Caco-2 (cell line): ENCODE measurements around the gene DGKG. TPM values are rescaled to one million over a fixed set of nuclear protein-coding genes. Genes with fewer than 3 reads are reported as not detected.

Experiments used
- BruUV-seq: library from RNA; stranded (reverse); fragments of 400-500 nt; replicated peaks from 2 replicates; lab custom pipeline; 2021; lab: Mats Ljungman, UMichigan
- CTCF ChIA-PET: fragments of 300-600 bp; sonication (Branson Sonifier 250); formaldehyde crosslinking; loops from one replicate; lab custom pipeline; 2022; ENCODE audit warnings: antibody characterized with exemption; lab: Charles Lee
- POLR2A ChIA-PET: fragments of 300-600 bp; sonication (Branson Sonifier 250); formaldehyde crosslinking; loops from one replicate; lab custom pipeline; 2022; ENCODE audit warnings: antibody characterized with exemption; lab: Charles Lee
- DNase-seq, 2 experiments: peaks; one replicate each; pipeline versions ENCODE4 v3.0.0 to v3.0.0-alpha.2; 2020 to 2022
- H3K27me3 ChIP-seq: replicated peaks from 2 replicates; pipeline ENCODE4 v1.6.0; 2011; ENCODE audit warnings: low read length; ENCODE audit not compliant: control insufficient read depth, insufficient read depth
- H3K36me3 ChIP-seq: 2 replicates; pipeline ENCODE4 v1.5.1; 2011; ENCODE audit warnings: low read length; ENCODE audit not compliant: control insufficient read depth, insufficient read depth
- H3K4me1 ChIP-seq: fragments of 250-450 bp; sonication (Bioruptor Pico); 2 replicates; pipeline ENCODE4 v1.5.1; 2020; ENCODE audit warnings: mild to moderate bottlenecking
- H3K4me3 ChIP-seq: 2 replicates; pipeline ENCODE4 v1.5.1; 2011; ENCODE audit warnings: low read depth, mild to moderate bottlenecking, control low read depth, low read length
- H3K9me3 ChIP-seq: fragments of 250-450 bp; sonication (Bioruptor Pico); 2 replicates; pipeline ENCODE4 v1.5.1; 2020; ENCODE audit warnings: mild to moderate bottlenecking, moderate library complexity
- H3K27ac Mint-ChIP-seq: one replicate; pipeline ENCODE4 v1.8.0; 2022; ENCODE audit warnings: mixed read lengths; ENCODE audit not compliant: unreplicated experiment
- H3K27me3 Mint-ChIP-seq: one replicate; pipeline ENCODE4 v1.8.0; 2022; ENCODE audit warnings: mixed read lengths; ENCODE audit not compliant: insufficient read depth, unreplicated experiment
- H3K36me3 Mint-ChIP-seq: one replicate; pipeline ENCODE4 v1.8.0; 2022; ENCODE audit warnings: mild to moderate bottlenecking, mixed read lengths; ENCODE audit not compliant: insufficient read depth, unreplicated experiment
- H3K4me1 Mint-ChIP-seq: one replicate; pipeline ENCODE4 v1.8.0; 2022; ENCODE audit warnings: low read depth, mixed read lengths; ENCODE audit not compliant: unreplicated experiment
- H3K4me3 Mint-ChIP-seq: one replicate; pipeline ENCODE4 v1.8.0; 2022; ENCODE audit warnings: mild to moderate bottlenecking, moderate library complexity, mixed read lengths; ENCODE audit not compliant: unreplicated experiment
- H3K9me3 Mint-ChIP-seq: one replicate; pipeline ENCODE4 v1.8.0; 2022; ENCODE audit warnings: mixed read lengths; ENCODE audit not compliant: unreplicated experiment
- intact Hi-C: fragments of 100-400 bp; cut with micrococcal nuclease; formaldehyde crosslinking; loops from one replicate; pipeline ENCODE4 v1.10.0; 2022; ENCODE audit not compliant: unreplicated experiment
- total RNA-seq: library from RNA; stranded (reverse); gene quantifications from 2 replicates; pipeline ENCODE4 v1.2.3, GENCODE V29; 2022
- TF ChIP-seq, protein P1 (sequence below), 2 experiments: fragments of 200-600 bp in 1 of 2; IDR thresholded peaks; 1 replicate in 1 of 2; 2 replicates in 1 of 2; pipeline versions ENCODE4 v1.5.1 to v1.8.0; 2011 to 2022; ENCODE audit warnings: antibody characterized with exemption in 1 of 2, control low read depth in 1 of 2, inconsistent platforms in 1 of 2, low read depth in 1 of 2, low read length in 1 of 2, mild to moderate bottlenecking in 1 of 2, moderate library complexity in 1 of 2; ENCODE audit not compliant: insufficient read depth in 1 of 2, severe bottlenecking in 1 of 2, unreplicated experiment in 1 of 2

The DGKG gene
- total RNA-seq, 1 experiment from 2014 or later = 0.32 TPM

DNA sequence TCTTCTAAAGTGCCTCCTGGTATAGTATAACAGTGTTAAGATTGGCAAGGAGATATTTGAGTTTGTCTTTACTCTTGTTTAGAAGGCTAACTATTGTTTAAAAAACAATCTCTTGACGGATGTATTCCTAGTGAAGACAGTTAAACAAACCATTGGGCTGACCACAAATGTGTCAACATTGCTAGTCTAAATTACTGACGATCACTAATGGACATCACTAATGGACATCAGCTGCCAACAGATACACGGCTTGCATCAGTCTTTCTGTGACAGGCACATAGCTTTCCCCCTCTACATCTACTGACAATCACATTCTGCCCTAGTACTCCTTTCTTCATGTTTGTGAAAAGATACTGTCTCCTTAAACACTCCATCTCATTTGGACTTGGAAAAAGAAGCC lies 196.0 kb downstream of the DGKG start:
- Mint-ChIP-seq H3K4me3 (no peak overlapping the region), H3K27ac (no peak overlapping the region), H3K9me3 (no peaks in the 10 kb centered on the region), H3K4me1 (peaks cover 18% of the 10 kb centered on the region), H3K27me3 (no peaks in the 10 kb centered on the region), H3K36me3 (no peaks in the 10 kb centered on the region)
- DNase-seq = no peak
- intact Hi-C loops = no loop called here
- CTCF ChIA-PET = no interaction called here
- no peaks in the 10 kb centered on the region for H3K36me3 ChIP-seq
- POLR2A ChIA-PET = no interaction called here
- no peaks in the 10 kb centered on the region for H3K27me3 ChIP-seq
- TF ChIP-seq, protein P1, sequence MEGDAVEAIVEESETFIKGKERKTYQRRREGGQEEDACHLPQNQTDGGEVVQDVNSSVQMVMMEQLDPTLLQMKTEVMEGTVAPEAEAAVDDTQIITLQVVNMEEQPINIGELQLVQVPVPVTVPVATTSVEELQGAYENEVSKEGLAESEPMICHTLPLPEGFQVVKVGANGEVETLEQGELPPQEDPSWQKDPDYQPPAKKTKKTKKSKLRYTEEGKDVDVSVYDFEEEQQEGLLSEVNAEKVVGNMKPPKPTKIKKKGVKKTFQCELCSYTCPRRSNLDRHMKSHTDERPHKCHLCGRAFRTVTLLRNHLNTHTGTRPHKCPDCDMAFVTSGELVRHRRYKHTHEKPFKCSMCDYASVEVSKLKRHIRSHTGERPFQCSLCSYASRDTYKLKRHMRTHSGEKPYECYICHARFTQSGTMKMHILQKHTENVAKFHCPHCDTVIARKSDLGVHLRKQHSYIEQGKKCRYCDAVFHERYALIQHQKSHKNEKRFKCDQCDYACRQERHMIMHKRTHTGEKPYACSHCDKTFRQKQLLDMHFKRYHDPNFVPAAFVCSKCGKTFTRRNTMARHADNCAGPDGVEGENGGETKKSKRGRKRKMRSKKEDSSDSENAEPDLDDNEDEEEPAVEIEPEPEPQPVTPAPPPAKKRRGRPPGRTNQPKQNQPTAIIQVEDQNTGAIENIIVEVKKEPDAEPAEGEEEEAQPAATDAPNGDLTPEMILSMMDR (IDR thresholded peaks at IDR 0.05; ENCODE audit: insufficient read depth in 1 of 2, low read depth in 1 of 2, low read length in 1 of 2, severe bottlenecking in 1 of 2, unreplicated experiment in 1 of 2) = no peak
- no peak overlapping the region for H3K4me3 ChIP-seq
- H3K9me3 ChIP-seq = no peaks in the 10 kb centered on the region
- H3K4me1 ChIP-seq = peaks cover 4% of the 10 kb centered on the region
- BruUV-seq = no TSS peak

DNA sequence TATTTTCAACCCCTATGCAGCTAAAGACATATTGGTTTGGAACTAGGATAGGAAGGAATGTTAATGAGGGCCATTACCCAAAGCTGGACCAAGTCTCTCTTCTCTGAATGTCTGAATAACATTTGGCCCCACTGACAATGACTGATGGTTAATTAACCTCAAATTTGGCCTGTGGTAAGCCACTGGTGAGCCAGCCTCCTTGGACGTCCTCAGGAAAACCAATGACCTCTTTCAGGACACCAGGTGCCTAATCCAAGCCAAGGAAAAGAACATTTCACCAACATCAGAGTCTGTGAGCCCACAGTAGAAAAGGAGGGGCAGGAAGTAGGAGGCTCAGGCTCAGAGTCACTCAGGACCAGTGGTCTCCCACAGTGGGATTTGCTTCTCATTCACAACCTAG lies 196.7 kb downstream of the DGKG start:
- H3K27ac Mint-ChIP-seq = no peak overlapping the region
- POLR2A ChIA-PET = no interaction called here

DNA sequence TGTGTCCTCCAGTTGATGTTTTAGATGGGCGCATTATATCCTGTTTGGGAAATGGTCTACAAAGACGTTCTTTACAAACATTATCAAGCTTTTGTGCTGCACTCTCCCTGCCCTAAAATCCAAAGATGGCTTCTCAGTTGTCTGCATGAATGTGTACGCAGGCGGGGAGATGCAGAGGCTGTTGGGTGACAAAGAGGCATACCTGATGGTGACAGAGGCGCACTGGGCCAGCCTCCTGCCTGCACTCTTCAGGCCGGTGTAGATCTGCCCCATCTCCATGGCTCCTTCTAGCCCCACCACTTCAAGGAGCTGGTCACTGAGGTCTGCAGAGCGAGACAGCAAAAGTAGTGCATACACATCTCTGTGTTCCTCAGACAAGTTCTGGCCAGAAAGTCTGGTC lies 197.3 kb downstream of the DGKG start:
- Histone ChIP-seq H3K9me3 (no peaks in the 10 kb centered on the region), H3K27me3 (no peaks in the 10 kb centered on the region), H3K4me3 (no peak overlapping the region), H3K4me1 (peaks cover 6% of the 10 kb centered on the region), H3K36me3 (no peaks in the 10 kb centered on the region)
- Mint-ChIP-seq H3K36me3 (no peaks in the 10 kb centered on the region), H3K27me3 (no peaks in the 10 kb centered on the region), H3K4me3 (no peak overlapping the region), H3K4me1 (peaks cover 25% of the 10 kb centered on the region), H3K9me3 (no peaks in the 10 kb centered on the region), H3K27ac (no peak overlapping the region)
- POLR2A ChIA-PET = no interaction called here
- no peak for DNase-seq
- intact Hi-C loops = no loop called here
- TF ChIP-seq, protein P1 (IDR thresholded peaks at IDR 0.05; ENCODE audit: insufficient read depth in 1 of 2, low read depth in 1 of 2, low read length in 1 of 2, severe bottlenecking in 1 of 2, unreplicated experiment in 1 of 2) = no peak
- BruUV-seq = no TSS peak
- CTCF ChIA-PET = no interaction called here

More for the DNA sequence above, 196.7 kb downstream of the DGKG start:
- Histone ChIP-seq H3K9me3 (no peaks in the 10 kb centered on the region), H3K4me1 (peaks cover 6% of the 10 kb centered on the region), H3K36me3 (no peaks in the 10 kb centered on the region), H3K4me3 (no peak overlapping the region), H3K27me3 (no peaks in the 10 kb centered on the region)
- intact Hi-C loops = no loop called here
- no TSS peak for BruUV-seq
- no peaks in the 10 kb centered on the region for H3K27me3 Mint-ChIP-seq
- DNase-seq = no peak
- peaks cover 25% of the 10 kb centered on the region for H3K4me1 Mint-ChIP-seq
- H3K4me3 Mint-ChIP-seq = no peak overlapping the region
- CTCF ChIA-PET = no interaction called here
- H3K36me3 Mint-ChIP-seq = no peaks in the 10 kb centered on the region
- TF ChIP-seq, protein P1 (IDR thresholded peaks at IDR 0.05; ENCODE audit: insufficient read depth in 1 of 2, low read depth in 1 of 2, low read length in 1 of 2, severe bottlenecking in 1 of 2, unreplicated experiment in 1 of 2) = no peak
- no peaks in the 10 kb centered on the region for H3K9me3 Mint-ChIP-seq
